H1 (cell line): ENCODE results near the gene RAD51B. TPM values are rescaled to one million over a fixed set of nuclear protein-coding genes. Genes with fewer than 3 reads are reported as not detected.

Experiments used
- ASH2L ChIP-seq: fragments of 200-600, 300-600 bp; sonication (generic); IDR thresholded peaks from one replicate; pipeline ENCODE4 v1.7.1; 2017; ENCODE audit warnings: low read length
- polyA plus RNA-seq, 7 experiments: library from polyadenylated mRNA; depleted of rRNA in 3 of 7; stranded (reverse) in 5 of 7; unstranded in 2 of 7; fragments of >200 nt in 5 of 7; fragments of 200-250 nt in 2 of 7; gene quantifications; 1 replicate in 5 of 7; 2 replicates in 1 of 7; 4 replicates in 1 of 7; pipeline versions ENCODE4 v1.2.1 to v1.2.3, GENCODE V29; 2011 to 2013; ENCODE audit warnings: missing spikeins in 2 of 7, mixed read lengths in 2 of 7
- total RNA-seq: library from RNA; stranded (reverse); fragmentation: NEBNext Ultra II Directional; extraction: Animal tissue kit (Norgen Biotek cat#: 25700); gene quantifications from 2 replicates; pipeline ENCODE4 v1.2.1, GENCODE V29; 2021
- TF ChIP-seq, protein P1 (sequence below): IDR thresholded peaks from 2 replicates; pipeline ENCODE4 v1.6.1; 2012; ENCODE audit warnings: low read length, inconsistent platforms

The RAD51B gene
- total and polyA plus RNA-seq, 2 of the 8 experiments (the other 6 are each of a cell fraction or from before 2014, with no cell fraction given), result 3.9 to 14.9 TPM

DNA sequence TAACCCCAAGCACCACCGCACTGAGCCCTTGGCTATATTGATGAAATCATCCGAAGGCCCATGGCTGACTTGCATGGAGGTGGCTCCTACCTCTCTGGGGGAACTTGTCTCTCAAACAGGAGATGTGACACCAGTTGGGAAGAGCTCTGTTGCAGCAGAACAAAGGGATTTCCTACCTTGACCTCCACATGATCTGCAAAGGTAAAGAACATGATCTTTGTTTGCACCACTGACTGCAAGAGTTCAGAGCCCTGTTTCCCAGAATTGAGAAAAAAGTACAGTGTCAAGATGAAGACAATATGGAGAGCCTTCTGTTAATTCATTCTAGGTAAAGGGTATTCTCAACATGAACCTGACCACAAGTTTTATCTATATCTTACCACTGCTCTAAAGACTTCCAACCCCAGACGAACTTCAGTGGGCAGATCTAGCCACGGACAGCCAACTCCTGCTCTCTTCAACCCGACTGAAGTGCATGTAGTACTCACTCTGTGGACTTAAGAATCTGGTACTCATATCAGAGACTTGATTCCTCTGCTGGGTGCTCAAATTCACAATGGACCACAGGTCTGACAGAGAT, 35.2 kb upstream of the RAD51B start (continued):
- TF ChIP-seq, protein P1, sequence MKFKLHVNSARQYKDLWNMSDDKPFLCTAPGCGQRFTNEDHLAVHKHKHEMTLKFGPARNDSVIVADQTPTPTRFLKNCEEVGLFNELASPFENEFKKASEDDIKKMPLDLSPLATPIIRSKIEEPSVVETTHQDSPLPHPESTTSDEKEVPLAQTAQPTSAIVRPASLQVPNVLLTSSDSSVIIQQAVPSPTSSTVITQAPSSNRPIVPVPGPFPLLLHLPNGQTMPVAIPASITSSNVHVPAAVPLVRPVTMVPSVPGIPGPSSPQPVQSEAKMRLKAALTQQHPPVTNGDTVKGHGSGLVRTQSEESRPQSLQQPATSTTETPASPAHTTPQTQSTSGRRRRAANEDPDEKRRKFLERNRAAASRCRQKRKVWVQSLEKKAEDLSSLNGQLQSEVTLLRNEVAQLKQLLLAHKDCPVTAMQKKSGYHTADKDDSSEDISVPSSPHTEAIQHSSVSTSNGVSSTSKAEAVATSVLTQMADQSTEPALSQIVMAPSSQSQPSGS, result no peak
- TF ChIP-seq ASH2L, result no peak
